ENCODE data around the gene PTGR2. TPM values are rescaled to one million over a fixed set of nuclear protein-coding genes. Genes with fewer than 3 reads are reported as not detected.

The PTGR2 gene
- total RNA-seq, 1 experiment from 2014 or later = 17.1 TPM

- CTCF ChIA-PET = no interaction called here
- H3K27ac ChIP-seq (ENCODE audit: low read length) = no peak overlapping the region
- ATAC-seq = no peak
- TF ChIP-seq, protein P1, sequence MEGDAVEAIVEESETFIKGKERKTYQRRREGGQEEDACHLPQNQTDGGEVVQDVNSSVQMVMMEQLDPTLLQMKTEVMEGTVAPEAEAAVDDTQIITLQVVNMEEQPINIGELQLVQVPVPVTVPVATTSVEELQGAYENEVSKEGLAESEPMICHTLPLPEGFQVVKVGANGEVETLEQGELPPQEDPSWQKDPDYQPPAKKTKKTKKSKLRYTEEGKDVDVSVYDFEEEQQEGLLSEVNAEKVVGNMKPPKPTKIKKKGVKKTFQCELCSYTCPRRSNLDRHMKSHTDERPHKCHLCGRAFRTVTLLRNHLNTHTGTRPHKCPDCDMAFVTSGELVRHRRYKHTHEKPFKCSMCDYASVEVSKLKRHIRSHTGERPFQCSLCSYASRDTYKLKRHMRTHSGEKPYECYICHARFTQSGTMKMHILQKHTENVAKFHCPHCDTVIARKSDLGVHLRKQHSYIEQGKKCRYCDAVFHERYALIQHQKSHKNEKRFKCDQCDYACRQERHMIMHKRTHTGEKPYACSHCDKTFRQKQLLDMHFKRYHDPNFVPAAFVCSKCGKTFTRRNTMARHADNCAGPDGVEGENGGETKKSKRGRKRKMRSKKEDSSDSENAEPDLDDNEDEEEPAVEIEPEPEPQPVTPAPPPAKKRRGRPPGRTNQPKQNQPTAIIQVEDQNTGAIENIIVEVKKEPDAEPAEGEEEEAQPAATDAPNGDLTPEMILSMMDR (IDR thresholded peaks at IDR 0.05) = no peak
- TF ChIP-seq, protein P2, sequence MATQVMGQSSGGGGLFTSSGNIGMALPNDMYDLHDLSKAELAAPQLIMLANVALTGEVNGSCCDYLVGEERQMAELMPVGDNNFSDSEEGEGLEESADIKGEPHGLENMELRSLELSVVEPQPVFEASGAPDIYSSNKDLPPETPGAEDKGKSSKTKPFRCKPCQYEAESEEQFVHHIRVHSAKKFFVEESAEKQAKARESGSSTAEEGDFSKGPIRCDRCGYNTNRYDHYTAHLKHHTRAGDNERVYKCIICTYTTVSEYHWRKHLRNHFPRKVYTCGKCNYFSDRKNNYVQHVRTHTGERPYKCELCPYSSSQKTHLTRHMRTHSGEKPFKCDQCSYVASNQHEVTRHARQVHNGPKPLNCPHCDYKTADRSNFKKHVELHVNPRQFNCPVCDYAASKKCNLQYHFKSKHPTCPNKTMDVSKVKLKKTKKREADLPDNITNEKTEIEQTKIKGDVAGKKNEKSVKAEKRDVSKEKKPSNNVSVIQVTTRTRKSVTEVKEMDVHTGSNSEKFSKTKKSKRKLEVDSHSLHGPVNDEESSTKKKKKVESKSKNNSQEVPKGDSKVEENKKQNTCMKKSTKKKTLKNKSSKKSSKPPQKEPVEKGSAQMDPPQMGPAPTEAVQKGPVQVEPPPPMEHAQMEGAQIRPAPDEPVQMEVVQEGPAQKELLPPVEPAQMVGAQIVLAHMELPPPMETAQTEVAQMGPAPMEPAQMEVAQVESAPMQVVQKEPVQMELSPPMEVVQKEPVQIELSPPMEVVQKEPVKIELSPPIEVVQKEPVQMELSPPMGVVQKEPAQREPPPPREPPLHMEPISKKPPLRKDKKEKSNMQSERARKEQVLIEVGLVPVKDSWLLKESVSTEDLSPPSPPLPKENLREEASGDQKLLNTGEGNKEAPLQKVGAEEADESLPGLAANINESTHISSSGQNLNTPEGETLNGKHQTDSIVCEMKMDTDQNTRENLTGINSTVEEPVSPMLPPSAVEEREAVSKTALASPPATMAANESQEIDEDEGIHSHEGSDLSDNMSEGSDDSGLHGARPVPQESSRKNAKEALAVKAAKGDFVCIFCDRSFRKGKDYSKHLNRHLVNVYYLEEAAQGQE (IDR thresholded peaks at IDR 0.05; ENCODE audit: insufficient read depth in 1 of 2, low read depth in 2 of 2, low read length in 1 of 2) = no peak
- DNase-seq (ENCODE audit: low read depth, low spot score) = no peak
- intact Hi-C loops (cut with micrococcal nuclease; ENCODE audit: unreplicated experiment) (no loop called here), in situ Hi-C loops (cut with HindIII; ENCODE audit: low pct_unique_long_range_greater_than_20kb, low sequenced_read_pairs) (no loop called here)
- H3K4me3 ChIP-seq (ENCODE audit: low read depth in 2 of 2, low read length in 2 of 2) = no peak overlapping the region
- H3K4me1 ChIP-seq (ENCODE audit: control insufficient read depth, insufficient read depth, low read length) = no peaks in the 10 kb centered on the region
- no peaks in the 10 kb centered on the region for H3K27me3 ChIP-seq (ENCODE audit: control insufficient read depth, insufficient read depth, low read length)
- no peaks in the 10 kb centered on the region for H3K36me3 ChIP-seq (ENCODE audit: control insufficient read depth, insufficient read depth, low read length)
- no TSS peak for BruUV-seq (replicated peaks)
- no peaks in the 10 kb centered on the region for H3K9me3 ChIP-seq (ENCODE audit: control insufficient read depth, insufficient read depth, low read depth, low read length)
- POLR2A ChIA-PET = no interaction called here
Observed at GRCh38 chr14:73814153-73814552, 37.5 kb upstream of the PTGR2 start.

DNA sequence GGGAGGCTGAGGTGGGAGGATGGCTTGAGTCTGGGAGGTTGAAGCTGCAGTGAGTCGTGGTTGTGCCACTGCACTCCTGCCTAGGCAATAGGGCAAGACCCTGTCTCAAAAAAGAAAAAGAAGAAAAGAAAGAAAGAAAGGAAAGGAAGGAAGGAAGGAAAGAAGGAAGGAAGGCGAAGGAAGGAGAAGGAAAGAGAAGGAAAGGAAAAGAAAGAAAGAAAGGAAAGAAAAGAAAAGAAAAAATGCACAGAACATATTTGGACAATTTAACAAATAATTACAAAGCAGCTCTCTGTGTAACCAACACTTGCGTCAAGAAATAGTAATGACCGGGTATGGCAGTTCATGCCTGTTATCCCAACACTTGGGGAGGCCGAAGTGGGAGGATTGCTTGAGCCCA is 35.8 kb upstream of the PTGR2 start:
- BruUV-seq (replicated peaks) = no TSS peak
- no peaks in the 10 kb centered on the region for H3K4me1 ChIP-seq (ENCODE audit: control insufficient read depth, insufficient read depth, low read length)
- TF ChIP-seq TCF7L2 (IDR thresholded peaks at IDR 0.05; ENCODE audit: low read depth, low read length) = no peak
- TF ChIP-seq POLR2AphosphoS5 (IDR thresholded peaks at IDR 0.05; ENCODE audit: low read depth, low read length) = no peak
- TF ChIP-seq, protein P2 (IDR thresholded peaks at IDR 0.05; ENCODE audit: insufficient read depth in 1 of 2, low read depth in 2 of 2, low read length in 1 of 2) = no peak
- TF ChIP-seq, protein P1 (IDR thresholded peaks at IDR 0.05) = no peak
- TF ChIP-seq SIN3A (IDR thresholded peaks at IDR 0.05; ENCODE audit: borderline replicate concordance, insufficient read depth, low read depth, low read length) = no peak
- no peaks in the 10 kb centered on the region for H3K27me3 ChIP-seq (ENCODE audit: control insufficient read depth, insufficient read depth, low read length)
- ChIA-PET CTCF (no interaction called here), POLR2A (no interaction called here)
- no peak overlapping the region for H3K27ac ChIP-seq (ENCODE audit: low read length)
- no peak overlapping the region for H3K4me3 ChIP-seq (ENCODE audit: low read depth in 2 of 2, low read length in 2 of 2)
- H3K36me3 ChIP-seq (ENCODE audit: control insufficient read depth, insufficient read depth, low read length) = no peaks in the 10 kb centered on the region
- no peak for DNase-seq (ENCODE audit: low read depth, low spot score)
- intact Hi-C loops (cut with micrococcal nuclease; ENCODE audit: unreplicated experiment) (no loop called here), in situ Hi-C loops (cut with HindIII; ENCODE audit: low pct_unique_long_range_greater_than_20kb, low sequenced_read_pairs) (no loop called here)
- no peak for ATAC-seq
- H3K9me3 ChIP-seq (ENCODE audit: control insufficient read depth, insufficient read depth, low read depth, low read length) = no peaks in the 10 kb centered on the region
